ENCODE measurements around the gene PTGES2. TPM values are rescaled to one million over a fixed set of nuclear protein-coding genes. Genes with fewer than 3 reads are reported as not detected.

PTGES2 gene
- total and polyA plus RNA-seq, 7 donors: 61.2 to 150 (median 119) TPM

- ATAC-seq (no peak), DNase-seq (no peak)
- 30 to 36% (median 35%) methylated on average over 10 of the region's 10 CpGs for WGBS, 3 donors
- no peak for TF ChIP-seq CTCF (IDR thresholded peaks at IDR 0.05)
- Histone ChIP-seq H3K9me3 (no peaks in the 10 kb centered on the region), H3K4me3 (peak overlapping the region; percentile 70), H3K27ac (peak overlapping the region; percentile 97), H3K36me3 (ENCODE audit: insufficient read depth in 1 of 2, low read depth in 1 of 2) (peaks cover 0 to 44% of the 10 kb centered on the region in 2 donors), H3K27me3 (ENCODE audit: insufficient read depth in 3 of 3, low read length in 2 of 3) (no peaks in the 10 kb centered on the region), H3K4me1 (peaks cover 79% of the 10 kb centered on the region)
- intact Hi-C loops (cut with DNase I): loop anchor here in 1 of 2 donors (5.0 kb wide), 1 partner anchor 43 kb away; no protein-coding TSS in a partner anchor
Measured at GRCh38 chr9:128100581-128100980, 26.9 kb downstream of the PTGES2 start.

DNA sequence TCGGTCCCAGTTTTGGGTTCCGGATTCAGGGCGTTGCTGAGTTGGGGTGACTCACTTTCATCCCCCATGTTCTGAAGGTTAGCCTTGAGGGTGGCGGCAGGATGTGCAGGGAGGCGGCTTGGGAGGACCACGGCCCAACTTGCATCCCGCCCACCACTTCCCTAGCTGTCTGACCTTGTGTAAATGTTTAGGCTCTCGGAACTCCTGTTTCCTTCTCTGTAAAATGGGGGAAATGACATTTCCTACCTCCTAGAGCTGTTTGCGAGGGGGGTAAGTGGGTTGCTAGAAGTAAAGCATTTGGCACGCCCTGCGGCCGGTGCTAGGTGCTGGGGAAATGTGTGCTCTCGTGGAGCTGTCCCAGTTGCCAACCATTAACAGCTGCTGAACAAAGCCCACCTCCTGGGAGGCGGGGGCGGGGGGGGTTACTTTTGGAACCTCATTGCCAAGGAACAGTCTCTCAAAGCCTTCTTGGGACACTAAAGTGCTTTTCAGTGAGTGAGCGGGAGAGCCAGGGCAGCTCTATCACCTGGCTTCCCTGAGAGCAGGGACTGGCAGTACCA is 27.5 kb downstream of the PTGES2 start:
- H3K27ac ChIP-seq: peak overlapping the region; percentile 97
- H3K27me3 ChIP-seq (ENCODE audit: insufficient read depth in 3 of 3, low read length in 2 of 3): no peaks in the 10 kb centered on the region
- H3K4me1 ChIP-seq: peaks cover 79% of the 10 kb centered on the region
- no peaks in the 10 kb centered on the region for H3K9me3 ChIP-seq
- TF ChIP-seq CTCF (IDR thresholded peaks at IDR 0.05): no peak
- 25 to 31% (median 27%) methylated on average over 16 of the region's 16 CpGs for WGBS, 3 donors
- ATAC-seq (no peak), DNase-seq (peak in 1 of 2 donors; percentile 71)
- intact Hi-C loops (cut with DNase I): loop anchor here in 1 of 2 donors (5.0 kb wide), 1 partner anchor 43 kb away; no protein-coding TSS in a partner anchor
- peak overlapping the region; percentile 70 for H3K4me3 ChIP-seq
- peaks cover 0 to 38% of the 10 kb centered on the region in 2 donors for H3K36me3 ChIP-seq (ENCODE audit: insufficient read depth in 1 of 2, low read depth in 1 of 2)

GRCh38 chr9:128099231-128099931 is 28.1 kb downstream of the PTGES2 start:
- DNase-seq (peak in 1 of 2 donors; percentile 77), ATAC-seq (peak in 3 of 4 donors; percentile 19 to 33 (median 28))
- H3K9me3 ChIP-seq: no peaks in the 10 kb centered on the region
- H3K27me3 ChIP-seq (ENCODE audit: insufficient read depth in 3 of 3, low read length in 2 of 3): no peaks in the 10 kb centered on the region
- H3K27ac ChIP-seq: peak overlapping the region; percentile 97
- no peak for TF ChIP-seq CTCF (IDR thresholded peaks at IDR 0.05)
- intact Hi-C loops (cut with DNase I): no loop called here
- H3K36me3 ChIP-seq (ENCODE audit: insufficient read depth in 1 of 2, low read depth in 1 of 2): peaks cover 0 to 32% of the 10 kb centered on the region in 2 donors
- WGBS, 3 donors: 12 to 21% (median 13%) methylated on average over 16 of the region's 16 CpGs
- H3K4me3 ChIP-seq: peak overlapping the region; percentile 70
- H3K4me1 ChIP-seq: peaks cover 80% of the 10 kb centered on the region

- Histone ChIP-seq H3K27me3 (ENCODE audit: insufficient read depth in 3 of 3, low read length in 2 of 3) (no peaks in the 10 kb centered on the region), H3K36me3 (ENCODE audit: insufficient read depth in 1 of 2, low read depth in 1 of 2) (peaks cover 0 to 24% of the 10 kb centered on the region in 2 donors), H3K4me1 (peaks cover 79% of the 10 kb centered on the region), H3K9me3 (no peaks in the 10 kb centered on the region), H3K27ac (peak overlapping the region; percentile 97), H3K4me3 (peak overlapping the region; percentile 70)
- intact Hi-C loops (cut with DNase I): no loop called here
- no peak for TF ChIP-seq CTCF (IDR thresholded peaks at IDR 0.05)
- ATAC-seq (peak; percentile 65 to 73 (median 70)), DNase-seq (peak; percentile 93 to 95)
- WGBS, 3 donors: 2 to 5% (median 4%) methylated on average over 32 of the region's 32 CpGs
Measured at GRCh38 chr9:128098297-128099230, 29.0 kb downstream of the PTGES2 start.

Measured in psoas muscle (tissue), 8 donors.